ENCODE results near the gene THADA.
"Not testable (repeated sequence)": the region's sequence is repeated elsewhere in the genome, so short reads cannot be mapped to it uniquely, and the experiment has no call there.

THADA gene

GRCh38 chr2:43402452-43402937, 193.3 kb downstream of the THADA start:
- TF ChIP-seq, protein P1, sequence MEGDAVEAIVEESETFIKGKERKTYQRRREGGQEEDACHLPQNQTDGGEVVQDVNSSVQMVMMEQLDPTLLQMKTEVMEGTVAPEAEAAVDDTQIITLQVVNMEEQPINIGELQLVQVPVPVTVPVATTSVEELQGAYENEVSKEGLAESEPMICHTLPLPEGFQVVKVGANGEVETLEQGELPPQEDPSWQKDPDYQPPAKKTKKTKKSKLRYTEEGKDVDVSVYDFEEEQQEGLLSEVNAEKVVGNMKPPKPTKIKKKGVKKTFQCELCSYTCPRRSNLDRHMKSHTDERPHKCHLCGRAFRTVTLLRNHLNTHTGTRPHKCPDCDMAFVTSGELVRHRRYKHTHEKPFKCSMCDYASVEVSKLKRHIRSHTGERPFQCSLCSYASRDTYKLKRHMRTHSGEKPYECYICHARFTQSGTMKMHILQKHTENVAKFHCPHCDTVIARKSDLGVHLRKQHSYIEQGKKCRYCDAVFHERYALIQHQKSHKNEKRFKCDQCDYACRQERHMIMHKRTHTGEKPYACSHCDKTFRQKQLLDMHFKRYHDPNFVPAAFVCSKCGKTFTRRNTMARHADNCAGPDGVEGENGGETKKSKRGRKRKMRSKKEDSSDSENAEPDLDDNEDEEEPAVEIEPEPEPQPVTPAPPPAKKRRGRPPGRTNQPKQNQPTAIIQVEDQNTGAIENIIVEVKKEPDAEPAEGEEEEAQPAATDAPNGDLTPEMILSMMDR (IDR thresholded peaks at IDR 0.05; ENCODE audit: extremely low read depth, missing control alignments) = no peak
- peak; percentile 22 for DNase-seq (ENCODE audit: low spot score)

DNA sequence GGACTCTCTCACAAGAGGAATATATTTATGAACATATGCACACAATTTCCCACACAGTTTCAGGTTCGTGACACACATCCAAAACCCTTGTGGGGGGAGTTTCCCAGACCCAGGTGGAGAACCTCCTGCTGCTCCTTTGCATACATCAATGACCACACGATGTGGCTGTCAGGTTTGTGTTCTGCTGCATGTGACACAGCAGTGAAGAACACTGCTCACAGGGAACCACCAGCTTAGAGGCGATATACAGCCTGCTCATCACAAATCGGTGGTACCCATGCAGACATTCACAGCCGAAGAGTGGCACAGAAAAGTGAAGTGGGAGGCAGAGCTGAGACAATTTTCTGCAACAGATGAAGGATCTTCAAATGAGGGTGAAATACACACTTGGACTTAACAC, 193.8 kb downstream of the THADA start:
- peak; percentile 58 for DNase-seq (ENCODE audit: low spot score)
- TF ChIP-seq, protein P1 (IDR thresholded peaks at IDR 0.05; ENCODE audit: extremely low read depth, missing control alignments) = no peak

- TF ChIP-seq, protein P1 (IDR thresholded peaks at IDR 0.05; ENCODE audit: extremely low read depth, missing control alignments) = no peak
- no peak for DNase-seq (ENCODE audit: low spot score)
Measured at GRCh38 chr2:43400508-43400907, 195.3 kb downstream of the THADA start.

DNA sequence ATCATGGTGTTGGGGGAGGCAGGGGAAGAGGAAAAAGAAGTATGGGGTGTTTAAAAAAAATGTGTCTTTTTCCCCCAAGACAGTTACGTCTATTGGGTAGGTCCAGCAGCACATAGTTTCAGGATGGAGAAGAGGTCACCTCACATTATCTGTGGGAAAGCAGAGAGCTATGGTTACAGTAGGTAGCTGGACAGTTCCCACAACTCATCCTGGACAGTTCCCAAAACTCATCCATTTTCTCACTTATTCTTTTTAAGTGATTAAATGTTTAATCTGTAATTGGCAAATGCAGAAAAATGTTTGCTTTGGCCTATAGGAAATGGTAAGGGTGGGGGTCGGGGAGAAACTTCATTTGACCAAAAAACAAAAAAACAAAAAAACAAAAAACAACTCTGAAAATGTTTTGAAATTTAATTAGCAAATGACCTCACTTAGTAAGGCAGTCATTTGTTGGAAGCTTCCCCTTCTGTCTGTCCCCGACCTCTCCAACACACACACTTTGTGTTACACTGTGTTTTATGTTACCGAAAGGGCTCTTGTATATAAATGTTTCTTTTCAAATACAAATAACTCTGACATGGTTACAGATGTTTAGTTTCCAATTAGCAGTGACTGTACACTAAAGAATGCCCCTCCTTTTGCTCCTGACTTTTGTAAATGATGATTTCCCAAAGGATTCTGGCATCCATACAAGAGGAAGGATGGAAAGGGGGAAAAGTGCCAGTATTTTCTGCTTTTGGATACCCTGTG, 196.1 kb downstream of the THADA start:
- DNase-seq (ENCODE audit: low spot score) = no peak
- TF ChIP-seq, protein P1 (IDR thresholded peaks at IDR 0.05; ENCODE audit: extremely low read depth, missing control alignments) = no peak

DNA sequence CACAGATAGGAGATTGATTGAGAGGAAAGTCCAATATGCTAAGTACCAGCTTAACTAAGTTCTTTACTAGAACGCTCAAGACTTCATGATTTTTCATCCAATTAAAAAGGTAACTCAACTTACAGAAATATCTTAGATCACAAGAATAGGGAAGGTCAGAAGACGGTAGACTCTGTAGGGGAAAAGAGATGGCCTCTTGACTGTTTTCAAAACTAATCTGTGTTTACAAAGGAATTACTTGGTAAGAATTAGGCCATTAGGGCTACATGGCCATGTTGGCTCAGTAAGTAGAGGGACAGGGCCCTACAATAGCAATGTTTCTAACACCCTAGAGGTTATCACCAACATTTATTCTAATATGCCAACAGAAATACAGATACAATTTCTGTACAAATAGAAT, 196.7 kb downstream of the THADA start:
- DNase-seq (ENCODE audit: low spot score) = no peak
- TF ChIP-seq, protein P1 (IDR thresholded peaks at IDR 0.05; ENCODE audit: extremely low read depth, missing control alignments) = no peak

- TF ChIP-seq, protein P1 (IDR thresholded peaks at IDR 0.05; ENCODE audit: extremely low read depth, missing control alignments) = no peak
- DNase-seq (ENCODE audit: low spot score) = no peak
Measured at GRCh38 chr2:43397821-43398220, 198.0 kb downstream of the THADA start.

DNA sequence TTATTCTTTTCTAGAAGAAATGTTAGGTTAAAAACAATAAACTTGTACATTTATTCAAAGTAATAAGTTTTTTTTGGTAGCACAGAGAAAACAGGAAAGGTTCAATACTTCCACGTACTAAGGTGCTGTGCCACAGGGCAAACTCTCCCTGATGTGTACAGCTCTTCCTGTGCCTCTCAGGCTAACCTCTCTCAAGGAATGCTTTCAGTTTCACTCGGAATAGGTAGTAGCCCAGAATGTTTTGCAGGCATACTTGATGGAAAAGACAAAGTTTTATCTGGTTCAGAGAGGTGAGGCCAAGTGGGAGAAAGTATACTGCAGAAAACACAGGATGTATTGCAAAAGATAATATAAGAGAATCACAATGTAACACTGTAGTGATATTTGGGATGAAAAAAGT, 198.4 kb downstream of the THADA start:
- DNase-seq (ENCODE audit: low spot score) = no peak
- TF ChIP-seq, protein P1 (IDR thresholded peaks at IDR 0.05; ENCODE audit: extremely low read depth, missing control alignments) = no peak

GRCh38 chr2:43396344-43396743, 199.5 kb downstream of the THADA start:
- DNase-seq (ENCODE audit: low spot score) = not testable (repeated sequence)
